Stomach smooth muscle (tissue), 2 donors: Measurements from ENCODE around the gene STRA6.

Experiments used
- H3K27ac ChIP-seq: one replicate; pipeline ENCODE4 v1.7.0; 2013; ENCODE audit warnings: mild to moderate bottlenecking, low read length, inconsistent platforms
- H3K27me3 ChIP-seq, 2 donors: one replicate each; pipeline ENCODE4 v1.7.0; 2013; ENCODE audit warnings: low read length in 2 of 2; ENCODE audit not compliant: insufficient read depth in 2 of 2, control insufficient read depth in 1 of 2
- H3K36me3 ChIP-seq, 2 donors: one replicate each; pipeline ENCODE4 v1.7.0; 2013; ENCODE audit warnings: low read length in 2 of 2; ENCODE audit not compliant: control insufficient read depth in 2 of 2, insufficient read depth in 2 of 2
- H3K4me1 ChIP-seq: one replicate; pipeline ENCODE4 v1.7.0; 2013; ENCODE audit warnings: low read length; ENCODE audit not compliant: control insufficient read depth, insufficient read depth
- H3K4me3 ChIP-seq, 2 donors: one replicate each; pipeline ENCODE4 v1.7.0; 2013; ENCODE audit warnings: low read length in 2 of 2
- H3K9ac ChIP-seq, 2 donors: one replicate each; pipeline ENCODE4 v1.7.0; 2013; ENCODE audit warnings: low read length in 2 of 2, mild to moderate bottlenecking in 1 of 2
- H3K9me3 ChIP-seq, 2 donors: one replicate each; pipeline ENCODE4 v1.7.0; 2013; ENCODE audit warnings: low read length in 2 of 2; ENCODE audit not compliant: control insufficient read depth in 2 of 2
- donor health status: healthy.
- donor health status: Pancreatic carcinoma.

Gene STRA6

DNA sequence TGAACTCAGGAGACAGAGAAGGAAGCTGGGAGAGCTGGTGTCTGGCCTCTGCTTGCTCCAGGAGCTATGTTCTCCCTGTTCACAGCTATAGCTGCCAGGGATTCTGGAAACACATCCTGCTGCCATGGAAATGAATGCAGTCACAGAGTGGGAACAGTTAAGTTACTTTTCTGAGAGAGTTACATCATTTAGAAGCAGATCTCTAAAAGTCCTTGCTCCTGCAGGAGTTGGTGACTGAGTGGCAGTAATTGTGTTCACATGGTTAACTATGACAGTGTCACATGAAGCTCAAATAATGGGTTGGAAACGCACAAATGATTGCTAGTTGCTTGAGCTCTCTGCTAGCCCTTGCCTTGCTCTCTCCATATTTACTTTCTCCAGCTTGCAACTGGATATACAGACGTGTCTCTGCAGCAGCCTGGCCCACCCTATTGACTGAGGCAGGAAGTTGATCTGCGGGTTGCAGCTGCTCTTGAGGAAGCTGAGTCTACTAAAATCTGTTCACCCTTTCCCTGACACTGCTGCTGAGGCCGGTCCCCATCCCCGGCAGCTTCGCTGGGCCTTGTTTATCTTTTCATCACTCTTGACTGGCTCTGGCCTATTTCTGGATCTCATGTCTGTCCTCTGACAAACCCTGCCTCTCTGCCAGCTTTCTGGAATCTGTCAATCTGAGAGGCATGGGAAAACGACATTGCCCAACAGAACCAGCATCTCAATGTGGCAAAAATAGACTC is 45.7 kb downstream of the STRA6 start:
- peak overlapping the region in 1 of 2 donors; percentile 36 for H3K9ac ChIP-seq
- H3K4me3 ChIP-seq: peak overlapping the region; percentile 15 to 22
- H3K27ac ChIP-seq: peak overlapping the region; percentile 64
- H3K4me1 ChIP-seq: peaks cover 32% of the 10 kb centered on the region
- no peaks in the 10 kb centered on the region for H3K27me3 ChIP-seq
- H3K9me3 ChIP-seq: no peaks in the 10 kb centered on the region
- H3K36me3 ChIP-seq: no peaks in the 10 kb centered on the region

DNA sequence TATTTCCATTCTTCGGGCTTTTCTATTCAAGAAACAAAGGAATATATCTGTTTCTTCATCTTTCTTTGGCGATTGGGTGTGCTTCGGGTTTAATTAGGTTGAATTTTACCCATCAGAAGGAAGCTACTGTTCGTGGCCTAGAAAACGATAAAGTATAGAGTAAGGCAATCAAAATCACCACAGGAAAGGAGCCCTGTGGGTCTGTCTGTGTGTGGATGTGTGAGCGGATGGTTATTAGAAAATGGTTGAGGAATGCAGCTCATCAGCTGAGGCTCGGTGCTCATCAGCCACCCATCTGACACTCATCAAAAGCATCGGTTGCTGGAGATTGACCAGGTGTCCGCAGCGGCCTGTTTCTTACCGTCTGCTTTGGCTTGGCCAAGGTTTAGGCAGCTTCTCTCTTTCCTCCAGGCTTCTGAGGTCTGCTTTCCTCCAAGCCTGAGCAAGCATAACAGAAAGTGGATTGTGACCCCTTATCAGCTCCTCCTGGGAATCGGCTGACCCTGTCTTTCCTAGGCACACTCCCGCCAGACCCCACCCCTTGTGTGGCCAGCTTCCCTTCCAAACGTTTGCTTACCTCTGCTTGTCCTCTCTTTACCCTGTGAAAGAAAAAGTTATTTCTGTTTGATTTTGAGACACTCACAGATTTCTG is 46.7 kb downstream of the STRA6 start:
- Histone ChIP-seq H3K27ac (peak overlapping the region; percentile 64), H3K9ac (no peak overlapping the region), H3K36me3 (no peaks in the 10 kb centered on the region), H3K9me3 (no peaks in the 10 kb centered on the region), H3K4me3 (no peak overlapping the region), H3K27me3 (no peaks in the 10 kb centered on the region), H3K4me1 (peaks cover 32% of the 10 kb centered on the region)

DNA sequence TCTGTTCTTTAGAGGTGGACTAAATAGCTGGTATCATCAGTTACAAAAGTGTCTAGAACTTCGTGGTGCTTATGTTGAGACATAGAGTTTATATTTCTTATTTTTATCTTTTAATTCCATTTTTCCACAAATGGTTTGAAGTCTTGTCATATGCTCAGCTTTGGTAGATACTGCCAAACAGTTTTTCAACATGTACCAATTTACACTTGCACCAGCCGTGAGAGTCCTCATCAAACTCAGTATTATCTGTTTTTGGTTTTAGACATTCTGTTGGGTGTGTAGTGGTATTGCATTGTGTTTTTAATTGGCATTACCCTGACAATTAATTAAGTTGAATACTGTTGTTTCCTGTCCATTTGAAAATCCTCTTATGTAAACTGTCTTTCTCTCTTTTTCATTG is 55.5 kb downstream of the STRA6 start:
- H3K4me1 ChIP-seq: no peaks in the 10 kb centered on the region
- H3K36me3 ChIP-seq: no peaks in the 10 kb centered on the region
- H3K9ac ChIP-seq: no peak overlapping the region
- H3K4me3 ChIP-seq: no peak overlapping the region
- H3K27ac ChIP-seq: no peak overlapping the region
- peaks cover 0 to 4% of the 10 kb centered on the region in 2 donors for H3K9me3 ChIP-seq
- peaks cover 3 to 4% of the 10 kb centered on the region in 2 donors for H3K27me3 ChIP-seq

DNA sequence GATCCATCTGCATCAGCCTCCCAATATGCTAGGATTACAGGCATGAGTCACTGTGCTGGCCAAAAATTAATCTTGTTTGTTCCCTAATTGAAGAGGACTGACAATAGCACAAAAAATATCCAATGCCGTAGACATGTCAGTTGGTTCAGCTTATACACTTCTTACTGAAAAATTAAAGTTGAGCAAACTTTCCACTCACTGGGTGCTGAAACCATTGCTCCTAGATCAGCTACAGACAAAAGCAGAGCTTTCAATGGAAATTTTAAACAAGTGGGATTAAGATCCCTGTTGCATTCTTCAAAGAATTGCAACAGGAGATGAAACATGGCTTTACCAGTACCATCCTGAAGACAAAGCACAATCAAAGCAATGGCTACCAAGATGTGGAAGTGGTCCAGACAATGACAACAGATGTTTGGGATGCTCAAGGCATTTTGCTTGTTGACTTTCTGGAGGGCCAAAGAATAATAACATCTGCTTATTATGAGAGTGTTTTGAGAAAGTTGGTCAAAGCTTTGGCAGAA is 56.2 kb downstream of the STRA6 start:
- no peaks in the 10 kb centered on the region for H3K4me1 ChIP-seq

DNA sequence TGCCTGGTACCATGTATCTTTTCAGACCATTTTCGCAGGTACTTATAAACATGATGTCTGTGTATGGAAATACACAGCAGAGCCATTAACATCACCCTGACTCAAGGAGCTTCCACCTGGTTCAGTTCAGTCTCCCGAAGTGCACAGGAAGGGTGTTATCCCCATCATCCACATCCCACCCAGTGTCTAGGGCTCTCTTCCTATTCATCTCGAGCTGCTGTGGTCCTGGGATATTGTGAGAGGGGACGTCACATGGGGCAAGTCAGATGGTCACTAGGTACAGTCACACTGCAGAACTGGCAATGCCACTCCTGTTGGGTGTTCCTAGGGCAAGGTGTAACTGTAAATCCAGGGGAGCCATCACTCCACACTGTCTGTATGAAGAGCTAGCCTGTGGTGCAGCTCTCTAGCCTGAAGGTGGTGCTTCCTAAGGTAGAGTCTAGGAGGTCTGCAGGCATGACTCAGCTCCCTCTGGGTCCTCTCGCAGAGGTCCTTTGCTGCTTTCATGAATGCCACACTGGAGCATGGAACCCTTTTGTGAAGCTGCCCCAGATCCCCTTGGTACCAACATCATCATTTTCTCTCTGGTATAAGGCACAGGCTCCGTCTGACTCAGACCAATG is 58.3 kb downstream of the STRA6 start:
- Histone ChIP-seq H3K36me3 (no peaks in the 10 kb centered on the region), H3K27me3 (peaks cover 3 to 4% of the 10 kb centered on the region in 2 donors), H3K9me3 (peaks cover 0 to 4% of the 10 kb centered on the region in 2 donors)

More for the DNA sequence above, 56.2 kb downstream of the STRA6 start:
- Histone ChIP-seq H3K4me3 (no peak overlapping the region), H3K36me3 (no peaks in the 10 kb centered on the region), H3K27ac (no peak overlapping the region), H3K9ac (no peak overlapping the region), H3K9me3 (peaks cover 0 to 4% of the 10 kb centered on the region in 2 donors), H3K27me3 (peaks cover 3 to 4% of the 10 kb centered on the region in 2 donors)

DNA sequence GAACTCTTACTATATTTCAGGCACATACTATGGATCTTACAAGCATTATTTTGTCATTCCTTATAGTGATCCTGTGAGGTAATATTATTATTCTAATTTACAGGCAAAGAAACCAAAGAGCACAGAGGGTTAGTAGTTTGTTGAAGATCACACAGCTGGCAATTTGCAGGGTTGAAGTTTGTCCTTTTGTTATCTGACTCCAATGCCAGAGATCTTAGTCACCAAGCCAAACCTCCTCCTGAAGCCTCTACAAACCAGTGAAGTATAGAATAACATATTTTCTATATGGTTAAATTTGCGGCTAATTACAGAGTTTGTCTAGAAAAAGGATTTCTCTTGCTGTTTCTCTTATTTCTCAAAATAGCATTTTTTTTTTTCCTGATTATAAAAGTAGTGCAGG is 61.0 kb downstream of the STRA6 start:
- peaks cover 9% of the 10 kb centered on the region for H3K4me1 ChIP-seq
- peaks cover 0 to 3% of the 10 kb centered on the region in 2 donors for H3K9me3 ChIP-seq
- H3K27me3 ChIP-seq: peaks cover 12 to 21% of the 10 kb centered on the region in 2 donors
- H3K4me3 ChIP-seq: no peak overlapping the region
- H3K27ac ChIP-seq: no peak overlapping the region
- H3K9ac ChIP-seq: no peak overlapping the region
- no peaks in the 10 kb centered on the region for H3K36me3 ChIP-seq

More for the DNA sequence above, 58.3 kb downstream of the STRA6 start:
- no peak overlapping the region for H3K4me3 ChIP-seq
- no peak overlapping the region for H3K9ac ChIP-seq
- H3K27ac ChIP-seq: no peak overlapping the region
- no peaks in the 10 kb centered on the region for H3K4me1 ChIP-seq

DNA sequence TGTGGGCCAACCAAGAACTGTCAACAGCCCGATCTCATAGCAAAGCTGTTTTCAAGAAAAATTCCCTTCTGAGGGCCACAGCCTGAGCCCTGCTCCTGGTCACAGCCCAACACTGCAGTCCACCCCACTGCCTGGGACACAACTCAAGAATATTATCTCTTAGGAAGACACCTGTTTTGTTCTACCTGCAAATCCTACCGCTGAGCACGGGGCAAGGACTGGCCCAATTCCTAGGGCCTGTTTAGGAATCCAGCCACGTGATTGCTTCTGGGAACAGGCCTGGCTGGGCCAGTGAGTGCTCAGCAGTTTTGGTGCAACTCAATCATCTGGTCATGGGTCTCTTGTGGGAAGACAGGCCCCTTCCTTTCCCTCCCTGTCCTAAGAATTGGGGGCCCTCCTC is 63.9 kb downstream of the STRA6 start:
- Histone ChIP-seq H3K27ac (no peak overlapping the region), H3K27me3 (peaks cover 33% of the 10 kb centered on the region in 2 donors)

DNA sequence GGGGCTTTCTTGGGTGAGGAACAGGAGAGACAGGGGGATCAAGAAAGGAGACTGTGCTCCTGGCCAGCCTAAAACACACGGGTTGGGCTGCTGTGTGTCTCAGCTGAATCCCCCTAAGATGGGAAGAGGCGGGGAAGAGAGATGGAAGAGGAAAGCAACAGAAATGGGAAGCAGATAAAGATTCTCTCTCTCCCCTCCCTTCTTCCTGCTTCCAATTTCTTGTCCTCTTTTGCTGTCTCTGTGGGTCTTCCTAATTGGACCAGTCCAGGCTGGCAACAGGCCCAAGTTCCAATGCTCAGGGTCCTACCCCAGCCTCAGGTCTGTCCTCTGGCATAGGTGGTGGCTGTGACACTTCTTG is 65.1 kb downstream of the STRA6 start:
- Histone ChIP-seq H3K27me3 (peaks cover 41 to 44% of the 10 kb centered on the region in 2 donors), H3K4me3 (peak overlapping the region in 1 of 2 donors; percentile 68), H3K27ac (no peak overlapping the region), H3K4me1 (peaks cover 27% of the 10 kb centered on the region), H3K9me3 (no peaks in the 10 kb centered on the region), H3K36me3 (no peaks in the 10 kb centered on the region), H3K9ac (no peak overlapping the region)

More for the DNA sequence above, 63.9 kb downstream of the STRA6 start:
- Histone ChIP-seq H3K36me3 (no peaks in the 10 kb centered on the region), H3K4me3 (no peak overlapping the region), H3K9ac (no peak overlapping the region), H3K9me3 (no peaks in the 10 kb centered on the region), H3K4me1 (peaks cover 23% of the 10 kb centered on the region)

DNA sequence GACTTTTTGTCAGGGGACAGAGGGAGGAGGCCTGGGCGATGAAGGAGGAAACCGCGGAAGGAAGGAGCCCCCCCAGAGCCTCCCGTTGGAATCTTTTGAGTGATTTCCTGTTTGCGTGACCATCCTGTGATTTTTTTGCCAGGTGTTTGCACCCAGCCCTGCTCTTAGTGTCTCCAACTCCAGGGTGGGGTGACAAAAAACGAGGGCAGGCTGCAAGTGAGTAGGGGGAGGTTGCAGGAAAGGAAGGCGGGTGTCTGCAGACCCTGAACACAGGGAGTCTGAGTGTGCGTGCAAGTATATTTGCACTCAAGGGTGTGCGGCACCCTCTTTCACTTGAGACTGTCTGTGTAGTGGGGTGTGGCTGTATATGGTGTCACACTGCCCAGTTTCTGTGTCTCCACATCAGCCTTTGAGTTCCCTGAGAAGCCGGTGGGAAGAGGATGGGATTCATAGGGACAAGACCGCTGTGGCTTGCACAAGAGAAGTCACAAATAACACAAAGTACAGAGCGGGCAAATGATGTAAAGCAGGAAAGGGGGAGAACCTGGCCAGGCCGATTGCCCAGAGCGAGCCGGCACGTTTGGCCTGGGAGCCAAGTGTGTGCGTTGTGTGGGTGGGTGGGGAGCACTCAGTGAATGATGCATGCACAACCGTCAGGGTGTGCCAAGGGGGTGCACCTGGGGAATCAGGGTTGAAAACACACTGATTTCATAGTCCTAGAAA is 65.6 kb downstream of the STRA6 start:
- Histone ChIP-seq H3K4me3 (peak overlapping the region; percentile 48 to 68), H3K27ac (peak overlapping the region; percentile 24), H3K36me3 (no peaks in the 10 kb centered on the region), H3K27me3 (peaks cover 46 to 49% of the 10 kb centered on the region in 2 donors), H3K9me3 (no peaks in the 10 kb centered on the region), H3K9ac (peak overlapping the region in 1 of 2 donors; percentile 29), H3K4me1 (peaks cover 27% of the 10 kb centered on the region)

DNA sequence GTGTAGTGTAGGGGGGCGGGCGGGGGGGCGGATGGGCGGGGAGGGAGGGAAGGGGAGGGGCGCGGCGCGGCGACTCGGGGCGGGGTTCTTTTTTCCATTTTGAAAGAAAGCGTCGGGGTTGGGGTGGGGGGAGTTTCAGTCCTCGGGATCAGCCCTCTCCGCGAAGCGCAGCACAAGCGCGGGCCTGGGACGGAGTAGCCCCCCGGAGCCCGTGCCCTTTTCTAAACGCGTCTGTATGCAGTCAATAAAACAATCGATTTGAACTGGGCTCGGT is 66.1 kb downstream of the STRA6 start:
- Histone ChIP-seq H3K9ac (peak overlapping the region in 1 of 2 donors; percentile 29), H3K4me3 (peak overlapping the region; percentile 48 to 68), H3K9me3 (no peaks in the 10 kb centered on the region), H3K27ac (peak overlapping the region; percentile 24), H3K4me1 (peaks cover 27% of the 10 kb centered on the region), H3K36me3 (no peaks in the 10 kb centered on the region), H3K27me3 (peaks cover 51 to 54% of the 10 kb centered on the region in 2 donors)
